Liver (tissue), 9 donors: ENCODE results near the gene HYAL1. TPM values are rescaled to one million over a fixed set of nuclear protein-coding genes. Genes with fewer than 3 reads are reported as not detected.

Experiments used
- DNase-seq: peaks from one replicate; pipeline ENCODE4 v3.0.0-alpha.2; 2017; ENCODE audit warnings: low spot score
- H3K27ac ChIP-seq, 2 donors: one replicate each; pipeline ENCODE4 v1.7.0; 2013; ENCODE audit warnings: inconsistent platforms in 2 of 2, low read length in 2 of 2, control low read depth in 1 of 2, low read depth in 1 of 2, mild to moderate bottlenecking in 1 of 2
- H3K27me3 ChIP-seq, 4 donors: one replicate each; pipeline versions ENCODE4 v1.6.1 to v1.7.0; 2013; ENCODE audit warnings: low read length in 3 of 4, inconsistent platforms in 1 of 4, mild to moderate bottlenecking in 1 of 4, moderate library complexity in 1 of 4; ENCODE audit not compliant: control insufficient read depth in 4 of 4, insufficient read depth in 4 of 4
- H3K36me3 ChIP-seq, 4 donors: one replicate each; pipeline versions ENCODE4 v1.6.1 to v1.7.0; 2013; ENCODE audit warnings: low read length in 3 of 4, mild to moderate bottlenecking in 3 of 4, low read depth in 1 of 4, moderate library complexity in 1 of 4; ENCODE audit not compliant: control insufficient read depth in 4 of 4, insufficient read depth in 3 of 4
- H3K4me1 ChIP-seq, 4 donors: one replicate each; pipeline versions ENCODE4 v1.6.1 to v1.7.0; 2013; ENCODE audit warnings: low read length in 3 of 4, mild to moderate bottlenecking in 3 of 4, moderate library complexity in 1 of 4; ENCODE audit not compliant: control insufficient read depth in 4 of 4, insufficient read depth in 4 of 4
- H3K4me3 ChIP-seq, 3 donors: one replicate each; pipeline versions ENCODE4 v1.6.1 to v1.7.0; 2013; ENCODE audit warnings: low read length in 3 of 3, control low read depth in 1 of 3, low read depth in 1 of 3, mild to moderate bottlenecking in 1 of 3
- H3K9ac ChIP-seq, 2 donors: one replicate each; pipeline ENCODE4 v1.7.0; 2013; ENCODE audit warnings: low read length in 2 of 2, mild to moderate bottlenecking in 2 of 2, moderate library complexity in 2 of 2, control low read depth in 1 of 2, low read depth in 1 of 2
- H3K9me3 ChIP-seq, 4 donors: one replicate each; pipeline versions ENCODE4 v1.6.1 to v1.7.0; 2013; ENCODE audit warnings: low read length in 3 of 4; ENCODE audit not compliant: control insufficient read depth in 4 of 4
- EGR1 ChIP-seq, 2 donors: IDR thresholded peaks; 2 replicates each; pipeline ENCODE4 v1.6.1; 2016 to 2018; ENCODE audit warnings: antibody characterized with exemption in 2 of 2, low read depth in 2 of 2
- FOXA1 ChIP-seq: IDR thresholded peaks from 2 replicates; pipeline ENCODE4 v1.6.1; 2016; ENCODE audit warnings: antibody characterized with exemption
- FOXA2 ChIP-seq: IDR thresholded peaks from 2 replicates; pipeline ENCODE4 v1.6.1; 2016; ENCODE audit warnings: antibody characterized with exemption
- GABPA ChIP-seq, 2 donors: IDR thresholded peaks in 1 of 2; conservative IDR thresholded peaks in 1 of 2; 2 replicates each; pipeline ENCODE4 v1.6.1; 2016; ENCODE audit warnings: antibody characterized with exemption in 2 of 2, mild to moderate bottlenecking in 1 of 2, moderate library complexity in 1 of 2
- HNF4A ChIP-seq, 2 donors: conservative IDR thresholded peaks; 2 replicates each; pipeline ENCODE4 v1.6.1; 2016; ENCODE audit warnings: antibody characterized with exemption in 2 of 2, mild to moderate bottlenecking in 2 of 2
- HNF4G ChIP-seq: IDR thresholded peaks from 2 replicates; pipeline ENCODE4 v1.6.1; 2016; ENCODE audit warnings: antibody characterized with exemption
- JUND ChIP-seq, 2 donors: IDR thresholded peaks; 2 replicates each; pipeline ENCODE4 v1.6.1; 2016; ENCODE audit warnings: antibody characterized with exemption in 2 of 2
- NR2F2 ChIP-seq: IDR thresholded peaks from 2 replicates; pipeline ENCODE4 v1.6.1; 2016; ENCODE audit warnings: antibody characterized with exemption
- RAD21 ChIP-seq, 2 donors: IDR thresholded peaks; 2 replicates each; pipeline ENCODE4 v1.6.1; 2016; ENCODE audit warnings: antibody characterized with exemption in 2 of 2, mild to moderate bottlenecking in 2 of 2
- RXRA ChIP-seq, 2 donors: IDR thresholded peaks; 2 replicates each; pipeline ENCODE4 v1.6.1; 2017 to 2018; ENCODE audit warnings: antibody characterized with exemption in 2 of 2, mild to moderate bottlenecking in 1 of 2
- SP1 ChIP-seq: IDR thresholded peaks from 2 replicates; pipeline ENCODE4 v1.6.1; 2018; ENCODE audit warnings: antibody characterized with exemption, mild to moderate bottlenecking
- TAF1 ChIP-seq: conservative IDR thresholded peaks from 2 replicates; pipeline ENCODE4 v1.6.1; 2016; ENCODE audit warnings: antibody characterized with exemption, mild to moderate bottlenecking
- YY1 ChIP-seq: IDR thresholded peaks from 2 replicates; pipeline ENCODE4 v1.6.1; 2016; ENCODE audit warnings: antibody characterized with exemption, mild to moderate bottlenecking
- WGBS: extraction: QIAGEN DNeasy Blood & Tissue Kit; methylation state at CpG from one replicate; pipeline ENCODE4 v1.1.7; 2013; 5-methylcytosine and 5-hydroxymethylcytosine counted together
- polyA plus RNA-seq, 2 donors: library from polyadenylated mRNA; stranded (reverse) in 1 of 2; unstranded in 1 of 2; fragments of 200-250 nt in 1 of 2; fragments of >200 nt in 1 of 2; fragmentation: Nextera tagmentation in 1 of 2; extraction: Ambion mirVana in 1 of 2; gene quantifications; one replicate each; pipeline versions ENCODE4 v1.2.1 to v1.2.3, GENCODE V29; 2013 to 2015
- total RNA-seq, 2 donors: library from RNA; depleted of rRNA; stranded (reverse); fragments of >200 nt; gene quantifications; one replicate each; pipeline ENCODE4 v1.2.3, GENCODE V29; 2014
- TF ChIP-seq, protein P1 (sequence below): IDR thresholded peaks from 2 replicates; pipeline ENCODE4 v1.6.1; 2016; ENCODE audit warnings: antibody characterized with exemption
- TF ChIP-seq, protein P2 (sequence below): fragments of 150-350 bp; IDR thresholded peaks from 2 replicates; pipeline ENCODE4 v1.5.1; 2017; ENCODE audit warnings: improper control_type of control experiment, low read depth, low read length; ENCODE audit not compliant: missing input control
- TF ChIP-seq, protein P3 (sequence below): IDR thresholded peaks from 2 replicates; pipeline ENCODE4 v1.6.1; 2016; ENCODE audit warnings: antibody characterized with exemption
- TF ChIP-seq, protein P4 (sequence below): IDR thresholded peaks from 2 replicates; pipeline ENCODE4 v1.6.1; 2016; ENCODE audit warnings: antibody characterized with exemption
- TF ChIP-seq, protein P5 (sequence below): IDR thresholded peaks from 2 replicates; pipeline ENCODE4 v1.6.1; 2016; ENCODE audit warnings: antibody characterized with exemption, mild to moderate bottlenecking
- donor health status: healthy.
- donor health status: healthy.
- donor health status: healthy.
- donor health status: healthy.
- donor health status: healthy.

Gene HYAL1
- total and polyA plus RNA-seq, 4 donors, result 82.3 to 156 (median 121) TPM

DNA sequence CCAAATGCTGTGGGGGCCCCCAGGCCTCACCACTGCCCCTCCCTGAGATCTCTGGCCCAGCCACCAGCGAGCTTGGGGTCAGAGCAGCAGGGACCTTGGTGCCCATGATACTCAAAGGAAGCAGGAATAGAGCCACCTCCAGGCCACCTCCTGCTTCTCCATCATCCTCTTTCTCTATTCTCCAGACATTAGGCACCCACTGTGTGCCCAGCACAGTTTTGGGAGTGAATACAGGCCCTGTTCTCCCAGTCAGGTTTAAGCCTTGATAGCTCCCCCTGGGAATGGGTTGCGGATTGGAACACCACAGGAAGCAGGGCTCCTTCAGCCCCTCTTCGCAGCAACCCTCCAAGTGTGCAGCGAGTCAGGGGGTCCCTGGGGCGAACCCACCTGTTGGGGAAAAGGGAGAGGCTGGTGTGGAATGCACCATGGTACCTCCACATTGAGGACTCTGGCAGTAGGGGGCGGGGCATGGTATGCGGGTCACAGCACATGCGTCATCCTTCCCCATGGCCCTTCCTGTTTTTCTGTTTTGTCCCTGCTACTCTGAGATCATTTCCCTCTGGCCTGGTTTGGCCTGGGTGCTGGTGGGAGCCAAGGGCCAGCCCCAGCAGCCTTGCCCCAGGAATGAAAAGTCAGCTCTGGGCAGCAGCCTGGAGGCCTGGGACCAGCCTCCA lies 48.7 kb downstream of the HYAL1 start:
- Histone ChIP-seq H3K27ac (peak overlapping the region; percentile 83 to 96), H3K4me1 (peaks cover 10 to 45% (median 26%) of the 10 kb centered on the region in 4 donors), H3K4me3 (no peak overlapping the region), H3K9me3 (no peaks in the 10 kb centered on the region), H3K9ac (no peak overlapping the region), H3K27me3 (no peaks in the 10 kb centered on the region), H3K36me3 (peaks cover 14 to 26% (median 21%) of the 10 kb centered on the region in 4 donors)
- WGBS, result 78% methylated on average over 8 of the region's 8 CpGs
- no peak for DNase-seq
- TF ChIP-seq JUND (IDR thresholded peaks at IDR 0.05), result peak in 1 of 2 donors; percentile 32
- TF ChIP-seq, protein P1, sequence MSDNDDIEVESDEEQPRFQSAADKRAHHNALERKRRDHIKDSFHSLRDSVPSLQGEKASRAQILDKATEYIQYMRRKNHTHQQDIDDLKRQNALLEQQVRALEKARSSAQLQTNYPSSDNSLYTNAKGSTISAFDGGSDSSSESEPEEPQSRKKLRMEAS, result no peak
- TF ChIP-seq HNF4A (conservative IDR thresholded peaks at IDR 0.05), result no peak
- TF ChIP-seq, protein P2, sequence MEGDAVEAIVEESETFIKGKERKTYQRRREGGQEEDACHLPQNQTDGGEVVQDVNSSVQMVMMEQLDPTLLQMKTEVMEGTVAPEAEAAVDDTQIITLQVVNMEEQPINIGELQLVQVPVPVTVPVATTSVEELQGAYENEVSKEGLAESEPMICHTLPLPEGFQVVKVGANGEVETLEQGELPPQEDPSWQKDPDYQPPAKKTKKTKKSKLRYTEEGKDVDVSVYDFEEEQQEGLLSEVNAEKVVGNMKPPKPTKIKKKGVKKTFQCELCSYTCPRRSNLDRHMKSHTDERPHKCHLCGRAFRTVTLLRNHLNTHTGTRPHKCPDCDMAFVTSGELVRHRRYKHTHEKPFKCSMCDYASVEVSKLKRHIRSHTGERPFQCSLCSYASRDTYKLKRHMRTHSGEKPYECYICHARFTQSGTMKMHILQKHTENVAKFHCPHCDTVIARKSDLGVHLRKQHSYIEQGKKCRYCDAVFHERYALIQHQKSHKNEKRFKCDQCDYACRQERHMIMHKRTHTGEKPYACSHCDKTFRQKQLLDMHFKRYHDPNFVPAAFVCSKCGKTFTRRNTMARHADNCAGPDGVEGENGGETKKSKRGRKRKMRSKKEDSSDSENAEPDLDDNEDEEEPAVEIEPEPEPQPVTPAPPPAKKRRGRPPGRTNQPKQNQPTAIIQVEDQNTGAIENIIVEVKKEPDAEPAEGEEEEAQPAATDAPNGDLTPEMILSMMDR, result no peak
- TF ChIP-seq SP1, result peak; percentile 38
- peak in 1 of 2 donors; percentile 77 for TF ChIP-seq GABPA (IDR thresholded peaks at IDR 0.05 in 1 of 2, conservative IDR thresholded peaks at IDR 0.05 in 1 of 2)
- peak in 1 of 2 donors; percentile 6 for TF ChIP-seq RXRA (IDR thresholded peaks at IDR 0.05)

DNA sequence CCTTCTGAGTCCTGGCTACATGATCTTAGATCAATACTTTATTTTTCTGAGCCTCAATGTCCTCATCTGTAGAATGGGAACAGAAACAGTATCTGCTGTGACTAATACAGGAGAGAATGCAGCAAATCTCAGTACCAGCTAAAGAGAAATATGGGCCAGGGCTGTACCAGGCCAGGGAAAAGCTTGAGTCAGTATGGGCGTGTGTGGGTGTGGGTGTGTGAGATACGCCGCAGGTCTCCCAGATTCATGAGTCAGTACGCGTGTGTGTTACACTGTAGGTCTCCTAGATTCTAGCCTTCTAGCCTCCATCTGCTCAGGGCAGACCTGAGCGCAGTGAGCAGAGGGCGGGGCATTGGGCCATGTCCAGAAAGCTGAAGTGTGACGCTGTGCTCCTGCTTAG lies 52.2 kb downstream of the HYAL1 start:
- H3K9me3 ChIP-seq, result no peaks in the 10 kb centered on the region

More for the DNA sequence above, 52.2 kb downstream of the HYAL1 start:
- Histone ChIP-seq H3K36me3 (peaks cover 3 to 11% (median 6%) of the 10 kb centered on the region in 4 donors), H3K4me3 (no peak overlapping the region), H3K9ac (no peak overlapping the region), H3K27me3 (no peaks in the 10 kb centered on the region), H3K4me1 (peaks cover 10 to 71% (median 54%) of the 10 kb centered on the region in 4 donors), H3K27ac (no peak overlapping the region)
- WGBS, result 87% methylated on average over 8 of the region's 8 CpGs
- TF ChIP-seq RAD21 (IDR thresholded peaks at IDR 0.05) (no peak), RXRA (IDR thresholded peaks at IDR 0.05) (no peak), FOXA2 (no peak), TAF1 (no peak), GABPA (IDR thresholded peaks at IDR 0.05 in 1 of 2, conservative IDR thresholded peaks at IDR 0.05 in 1 of 2) (no peak), HNF4A (conservative IDR thresholded peaks at IDR 0.05) (no peak), JUND (IDR thresholded peaks at IDR 0.05) (no peak), EGR1 (IDR thresholded peaks at IDR 0.05; ENCODE audit: low read depth in 2 of 2) (no peak), SP1 (no peak), HNF4G (no peak), NR2F2 (no peak), FOXA1 (no peak), YY1 (no peak)
- TF ChIP-seq, protein P1, result no peak
- TF ChIP-seq, protein P3, sequence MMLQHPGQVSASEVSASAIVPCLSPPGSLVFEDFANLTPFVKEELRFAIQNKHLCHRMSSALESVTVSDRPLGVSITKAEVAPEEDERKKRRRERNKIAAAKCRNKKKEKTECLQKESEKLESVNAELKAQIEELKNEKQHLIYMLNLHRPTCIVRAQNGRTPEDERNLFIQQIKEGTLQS, result no peak
- TF ChIP-seq, protein P2, result no peak
- TF ChIP-seq, protein P4, sequence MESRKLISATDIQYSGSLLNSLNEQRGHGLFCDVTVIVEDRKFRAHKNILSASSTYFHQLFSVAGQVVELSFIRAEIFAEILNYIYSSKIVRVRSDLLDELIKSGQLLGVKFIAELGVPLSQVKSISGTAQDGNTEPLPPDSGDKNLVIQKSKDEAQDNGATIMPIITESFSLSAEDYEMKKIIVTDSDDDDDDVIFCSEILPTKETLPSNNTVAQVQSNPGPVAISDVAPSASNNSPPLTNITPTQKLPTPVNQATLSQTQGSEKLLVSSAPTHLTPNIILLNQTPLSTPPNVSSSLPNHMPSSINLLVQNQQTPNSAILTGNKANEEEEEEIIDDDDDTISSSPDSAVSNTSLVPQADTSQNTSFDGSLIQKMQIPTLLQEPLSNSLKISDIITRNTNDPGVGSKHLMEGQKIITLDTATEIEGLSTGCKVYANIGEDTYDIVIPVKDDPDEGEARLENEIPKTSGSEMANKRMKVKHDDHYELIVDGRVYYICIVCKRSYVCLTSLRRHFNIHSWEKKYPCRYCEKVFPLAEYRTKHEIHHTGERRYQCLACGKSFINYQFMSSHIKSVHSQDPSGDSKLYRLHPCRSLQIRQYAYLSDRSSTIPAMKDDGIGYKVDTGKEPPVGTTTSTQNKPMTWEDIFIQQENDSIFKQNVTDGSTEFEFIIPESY, result no peak
- TF ChIP-seq, protein P5, sequence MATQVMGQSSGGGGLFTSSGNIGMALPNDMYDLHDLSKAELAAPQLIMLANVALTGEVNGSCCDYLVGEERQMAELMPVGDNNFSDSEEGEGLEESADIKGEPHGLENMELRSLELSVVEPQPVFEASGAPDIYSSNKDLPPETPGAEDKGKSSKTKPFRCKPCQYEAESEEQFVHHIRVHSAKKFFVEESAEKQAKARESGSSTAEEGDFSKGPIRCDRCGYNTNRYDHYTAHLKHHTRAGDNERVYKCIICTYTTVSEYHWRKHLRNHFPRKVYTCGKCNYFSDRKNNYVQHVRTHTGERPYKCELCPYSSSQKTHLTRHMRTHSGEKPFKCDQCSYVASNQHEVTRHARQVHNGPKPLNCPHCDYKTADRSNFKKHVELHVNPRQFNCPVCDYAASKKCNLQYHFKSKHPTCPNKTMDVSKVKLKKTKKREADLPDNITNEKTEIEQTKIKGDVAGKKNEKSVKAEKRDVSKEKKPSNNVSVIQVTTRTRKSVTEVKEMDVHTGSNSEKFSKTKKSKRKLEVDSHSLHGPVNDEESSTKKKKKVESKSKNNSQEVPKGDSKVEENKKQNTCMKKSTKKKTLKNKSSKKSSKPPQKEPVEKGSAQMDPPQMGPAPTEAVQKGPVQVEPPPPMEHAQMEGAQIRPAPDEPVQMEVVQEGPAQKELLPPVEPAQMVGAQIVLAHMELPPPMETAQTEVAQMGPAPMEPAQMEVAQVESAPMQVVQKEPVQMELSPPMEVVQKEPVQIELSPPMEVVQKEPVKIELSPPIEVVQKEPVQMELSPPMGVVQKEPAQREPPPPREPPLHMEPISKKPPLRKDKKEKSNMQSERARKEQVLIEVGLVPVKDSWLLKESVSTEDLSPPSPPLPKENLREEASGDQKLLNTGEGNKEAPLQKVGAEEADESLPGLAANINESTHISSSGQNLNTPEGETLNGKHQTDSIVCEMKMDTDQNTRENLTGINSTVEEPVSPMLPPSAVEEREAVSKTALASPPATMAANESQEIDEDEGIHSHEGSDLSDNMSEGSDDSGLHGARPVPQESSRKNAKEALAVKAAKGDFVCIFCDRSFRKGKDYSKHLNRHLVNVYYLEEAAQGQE, result no peak
- DNase-seq, result no peak
